RWPE2 (cell line): ENCODE results near the gene FBXW2.
A peak's percentile ranks its signal among the peaks of the same experiment; 100 is the strongest.

Experiments used
- ATAC-seq: fragments of 200-7000 bp; cut with Tn5 transposase; 3 replicates; pipeline ENCODE4 v1.9.1; 2021; ENCODE audit warnings: low read depth
- DNase-seq: peaks from one replicate; pipeline ENCODE4 v3.0.0-alpha.2; 2020; ENCODE audit warnings: low spot score
- H3K27ac ChIP-seq: fragments of 450-650 bp; 2 replicates; pipeline ENCODE4 v1.5.1; 2017; ENCODE audit warnings: mild to moderate bottlenecking; ENCODE audit not compliant: poor library complexity, severe bottlenecking
- H3K27me3 ChIP-seq: fragments of 250-450 bp; sonication (Bioruptor Pico); 2 replicates; pipeline ENCODE4 v1.5.1; 2021; ENCODE audit warnings: mild to moderate bottlenecking, moderate library complexity; ENCODE audit not compliant: insufficient read depth, poor library complexity, severe bottlenecking
- H3K36me3 ChIP-seq: fragments of 250-450 bp; sonication (Bioruptor Pico); 2 replicates; pipeline ENCODE4 v1.5.1; 2020; ENCODE audit warnings: low read depth, mild to moderate bottlenecking, moderate library complexity
- H3K4me1 ChIP-seq: fragments of 250-450 bp; sonication (Bioruptor Pico); 2 replicates; pipeline ENCODE4 v1.5.1; 2021; ENCODE audit warnings: mild to moderate bottlenecking, moderate library complexity; ENCODE audit not compliant: insufficient read depth, poor library complexity, severe bottlenecking
- H3K4me3 ChIP-seq: fragments of 250-450 bp; sonication (Bioruptor Pico); 2 replicates; pipeline ENCODE4 v1.5.1; 2021; ENCODE audit warnings: mild to moderate bottlenecking, moderate library complexity; ENCODE audit not compliant: severe bottlenecking
- H3K9me3 ChIP-seq: fragments of 250-450 bp; sonication (Bioruptor Pico); 2 replicates; pipeline ENCODE4 v1.5.1; 2021; ENCODE audit warnings: mild to moderate bottlenecking, moderate library complexity; ENCODE audit not compliant: severe bottlenecking
- TF ChIP-seq, protein P1 (sequence below): fragments of 450-650 bp; IDR thresholded peaks from one replicate; pipeline ENCODE4 v1.5.1; 2017; ENCODE audit warnings: mild to moderate bottlenecking, moderate library complexity; ENCODE audit not compliant: poor library complexity, severe bottlenecking

Gene FBXW2

DNA sequence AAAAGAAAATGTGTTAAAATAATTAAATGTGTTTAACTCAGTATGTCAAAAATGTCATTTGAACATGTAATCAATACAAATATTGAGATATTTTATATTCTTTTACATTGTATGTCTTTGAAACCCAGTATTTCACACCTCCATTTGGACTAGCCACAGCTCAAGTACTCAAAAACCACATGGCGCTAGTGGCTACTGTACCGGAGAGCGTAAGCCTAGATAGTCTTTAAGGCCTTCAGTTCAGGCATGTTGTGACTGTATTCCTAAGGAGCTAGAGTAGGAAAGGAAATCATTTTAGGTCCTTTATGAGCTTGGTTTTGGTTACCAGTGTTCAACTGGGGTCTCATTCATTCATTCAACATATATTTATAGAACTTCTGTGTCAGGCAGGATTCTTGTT is 12.8 kb downstream of the FBXW2 start:
- TF ChIP-seq, protein P1, sequence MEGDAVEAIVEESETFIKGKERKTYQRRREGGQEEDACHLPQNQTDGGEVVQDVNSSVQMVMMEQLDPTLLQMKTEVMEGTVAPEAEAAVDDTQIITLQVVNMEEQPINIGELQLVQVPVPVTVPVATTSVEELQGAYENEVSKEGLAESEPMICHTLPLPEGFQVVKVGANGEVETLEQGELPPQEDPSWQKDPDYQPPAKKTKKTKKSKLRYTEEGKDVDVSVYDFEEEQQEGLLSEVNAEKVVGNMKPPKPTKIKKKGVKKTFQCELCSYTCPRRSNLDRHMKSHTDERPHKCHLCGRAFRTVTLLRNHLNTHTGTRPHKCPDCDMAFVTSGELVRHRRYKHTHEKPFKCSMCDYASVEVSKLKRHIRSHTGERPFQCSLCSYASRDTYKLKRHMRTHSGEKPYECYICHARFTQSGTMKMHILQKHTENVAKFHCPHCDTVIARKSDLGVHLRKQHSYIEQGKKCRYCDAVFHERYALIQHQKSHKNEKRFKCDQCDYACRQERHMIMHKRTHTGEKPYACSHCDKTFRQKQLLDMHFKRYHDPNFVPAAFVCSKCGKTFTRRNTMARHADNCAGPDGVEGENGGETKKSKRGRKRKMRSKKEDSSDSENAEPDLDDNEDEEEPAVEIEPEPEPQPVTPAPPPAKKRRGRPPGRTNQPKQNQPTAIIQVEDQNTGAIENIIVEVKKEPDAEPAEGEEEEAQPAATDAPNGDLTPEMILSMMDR = no peak
- Histone ChIP-seq H3K9me3 (no peaks in the 10 kb centered on the region), H3K4me3 (no peak overlapping the region), H3K27ac (no peak overlapping the region), H3K36me3 (peaks cover 60% of the 10 kb centered on the region), H3K4me1 (peaks cover 39% of the 10 kb centered on the region), H3K27me3 (no peaks in the 10 kb centered on the region)
- DNase-seq (no peak), ATAC-seq (no peak)

DNA sequence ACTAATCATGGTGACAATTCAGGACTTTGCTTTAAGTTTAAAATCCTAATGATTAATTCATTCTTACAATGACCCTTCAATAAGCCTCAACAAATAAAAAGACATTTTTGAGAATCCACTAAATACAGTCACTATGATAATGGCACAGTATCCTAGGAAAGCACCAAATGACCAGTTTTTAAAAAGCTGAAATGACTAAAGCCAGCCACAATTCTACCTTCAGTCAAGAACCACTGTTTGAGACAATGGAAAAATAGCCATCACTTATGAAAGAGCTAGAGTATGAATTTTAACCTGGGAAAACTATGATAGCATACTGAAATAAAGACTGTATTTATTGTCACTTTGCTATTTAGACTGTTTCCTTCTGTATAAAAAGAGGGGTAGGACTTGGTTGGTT is 14.0 kb downstream of the FBXW2 start:
- peaks cover 39% of the 10 kb centered on the region for H3K4me1 ChIP-seq
- ATAC-seq = no peak
- peaks cover 70% of the 10 kb centered on the region for H3K36me3 ChIP-seq
- peak overlapping the region; percentile 22 for H3K27ac ChIP-seq
- TF ChIP-seq, protein P1 = no peak
- no peak overlapping the region for H3K4me3 ChIP-seq
- no peak for DNase-seq
- no peaks in the 10 kb centered on the region for H3K9me3 ChIP-seq
- H3K27me3 ChIP-seq = no peaks in the 10 kb centered on the region

DNA sequence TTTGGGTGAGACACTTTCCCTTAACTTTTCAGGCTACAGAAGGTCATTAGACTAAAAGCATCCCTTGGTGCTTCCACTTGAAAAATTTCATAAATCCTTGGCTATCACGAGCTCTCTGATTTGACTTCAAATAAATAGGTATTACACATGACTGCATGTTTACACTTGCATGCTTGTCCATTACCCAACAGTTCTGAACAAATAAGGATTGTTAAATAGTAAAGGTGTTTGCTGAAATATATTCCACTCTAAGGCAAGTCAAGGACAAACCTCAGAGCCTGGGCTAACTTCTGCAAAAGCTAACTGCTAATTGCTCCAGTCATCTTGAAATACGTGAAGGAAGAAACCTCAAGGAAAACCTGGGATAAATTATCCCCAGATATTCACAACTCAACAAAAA is 14.5 kb downstream of the FBXW2 start:
- H3K27ac ChIP-seq = peak overlapping the region; percentile 22
- peaks cover 66% of the 10 kb centered on the region for H3K36me3 ChIP-seq
- H3K27me3 ChIP-seq = no peaks in the 10 kb centered on the region
- peaks cover 35% of the 10 kb centered on the region for H3K4me1 ChIP-seq
- ATAC-seq = peak; percentile 42; the same call in 2 of the 3 replicates
- no peaks in the 10 kb centered on the region for H3K9me3 ChIP-seq
- no peak overlapping the region for H3K4me3 ChIP-seq
- no peak for DNase-seq
- TF ChIP-seq, protein P1 = no peak

DNA sequence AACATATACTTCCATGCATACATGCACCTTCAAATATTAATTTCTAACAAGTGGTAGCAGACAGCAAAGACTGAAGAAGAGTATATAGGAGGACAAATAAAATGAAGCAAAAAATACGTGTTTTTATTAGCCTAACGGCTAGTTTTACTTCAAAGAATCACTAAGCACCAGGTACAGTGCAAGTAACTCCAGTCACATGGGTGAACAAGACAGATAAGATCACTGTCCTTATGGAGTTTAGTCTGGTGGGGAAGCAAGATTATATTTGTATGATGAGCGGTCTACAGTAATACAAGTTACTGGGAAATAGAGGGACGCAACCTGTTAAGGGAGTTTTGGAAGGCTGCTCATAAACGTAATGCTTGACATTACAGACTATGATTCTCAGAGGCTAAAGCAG is 16.0 kb downstream of the FBXW2 start:
- no peak for ATAC-seq
- H3K27ac ChIP-seq = peak overlapping the region; percentile 47
- TF ChIP-seq, protein P1 = no peak

DNA sequence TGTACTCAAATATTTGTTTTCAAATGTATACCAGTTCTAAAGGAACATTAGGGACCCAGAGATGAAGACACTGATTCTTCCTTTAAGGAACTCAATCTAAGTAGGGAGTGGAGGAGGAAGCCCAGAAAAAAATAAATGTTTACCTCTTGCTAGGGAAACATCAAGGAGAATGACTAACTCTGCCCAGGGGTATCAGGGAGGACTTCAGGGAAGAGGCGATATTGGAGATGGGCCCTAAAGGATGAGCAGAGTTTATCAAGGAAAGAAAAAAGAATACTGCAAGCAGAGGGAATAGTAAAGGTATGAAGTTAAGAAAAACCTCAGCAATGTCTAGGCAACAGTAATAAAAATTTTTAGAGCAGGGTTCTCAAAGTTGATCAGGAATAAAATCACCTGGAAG is 16.4 kb downstream of the FBXW2 start:
- peaks cover 29% of the 10 kb centered on the region for H3K4me1 ChIP-seq
- no peaks in the 10 kb centered on the region for H3K27me3 ChIP-seq
- H3K4me3 ChIP-seq = no peak overlapping the region
- H3K9me3 ChIP-seq = no peaks in the 10 kb centered on the region
- DNase-seq (no peak), ATAC-seq (no peak)
- TF ChIP-seq, protein P1 = no peak
- peaks cover 76% of the 10 kb centered on the region for H3K36me3 ChIP-seq
- peak overlapping the region; percentile 47 for H3K27ac ChIP-seq

More for the DNA sequence above, 16.0 kb downstream of the FBXW2 start:
- no peak for DNase-seq
- no peak overlapping the region for H3K4me3 ChIP-seq
- peaks cover 29% of the 10 kb centered on the region for H3K4me1 ChIP-seq
- H3K36me3 ChIP-seq = peaks cover 76% of the 10 kb centered on the region
- H3K9me3 ChIP-seq = no peaks in the 10 kb centered on the region
- no peaks in the 10 kb centered on the region for H3K27me3 ChIP-seq
